BE2C (cell line): Measurements from ENCODE around the gene STXBP5.

Experiments used
- DNase-seq: peaks from one replicate; pipeline ENCODE4 v3.0.0-alpha.2; 2020
- H3K27me3 ChIP-seq: fragments of 250-450 bp; sonication (Bioruptor Pico); 2 replicates; pipeline ENCODE4 v1.5.1; 2020; ENCODE audit warnings: mild to moderate bottlenecking
- H3K36me3 ChIP-seq: fragments of 250-450 bp; sonication (Bioruptor Pico); 2 replicates; pipeline ENCODE4 v1.5.1; 2020; ENCODE audit warnings: mild to moderate bottlenecking
- H3K4me1 ChIP-seq: fragments of 250-450 bp; sonication (Bioruptor Pico); 2 replicates; pipeline ENCODE4 v1.5.1; 2020
- H3K4me3 ChIP-seq: 2 replicates; pipeline ENCODE4 v1.5.1; 2011; ENCODE audit warnings: low read depth, low read length
- H3K9me3 ChIP-seq: fragments of 250-450 bp; sonication (Bioruptor Pico); 2 replicates; pipeline ENCODE4 v1.5.1; 2020
- TF ChIP-seq, protein P1 (sequence below): IDR thresholded peaks from 2 replicates; pipeline ENCODE4 v1.5.1; 2012; ENCODE audit warnings: mild to moderate bottlenecking, low read depth, low read length

STXBP5 gene

DNA sequence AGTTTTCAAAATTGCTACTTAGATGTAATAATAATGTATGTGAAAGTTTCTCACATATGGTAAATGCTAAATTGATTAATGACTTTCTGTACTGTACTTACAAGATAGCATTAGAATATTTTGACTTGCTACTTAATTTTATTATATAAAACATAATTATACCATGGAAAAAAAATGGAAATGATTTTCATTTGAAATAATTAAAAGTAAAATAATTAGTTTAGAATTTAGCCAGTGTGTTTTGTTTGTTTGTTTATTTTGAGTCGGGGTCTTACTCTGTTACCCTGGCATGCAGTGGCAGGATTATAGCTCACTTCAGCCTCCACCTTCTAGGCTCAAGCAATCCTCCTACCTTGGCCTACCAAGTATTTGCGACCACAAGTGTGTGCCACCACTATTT is 7.1 kb downstream of the STXBP5 start:
- no peak for DNase-seq
- Histone ChIP-seq H3K4me1 (peaks cover 7% of the 10 kb centered on the region), H3K36me3 (peaks cover 35% of the 10 kb centered on the region), H3K4me3 (no peak overlapping the region), H3K9me3 (no peaks in the 10 kb centered on the region), H3K27me3 (no peaks in the 10 kb centered on the region)
- TF ChIP-seq, protein P1, sequence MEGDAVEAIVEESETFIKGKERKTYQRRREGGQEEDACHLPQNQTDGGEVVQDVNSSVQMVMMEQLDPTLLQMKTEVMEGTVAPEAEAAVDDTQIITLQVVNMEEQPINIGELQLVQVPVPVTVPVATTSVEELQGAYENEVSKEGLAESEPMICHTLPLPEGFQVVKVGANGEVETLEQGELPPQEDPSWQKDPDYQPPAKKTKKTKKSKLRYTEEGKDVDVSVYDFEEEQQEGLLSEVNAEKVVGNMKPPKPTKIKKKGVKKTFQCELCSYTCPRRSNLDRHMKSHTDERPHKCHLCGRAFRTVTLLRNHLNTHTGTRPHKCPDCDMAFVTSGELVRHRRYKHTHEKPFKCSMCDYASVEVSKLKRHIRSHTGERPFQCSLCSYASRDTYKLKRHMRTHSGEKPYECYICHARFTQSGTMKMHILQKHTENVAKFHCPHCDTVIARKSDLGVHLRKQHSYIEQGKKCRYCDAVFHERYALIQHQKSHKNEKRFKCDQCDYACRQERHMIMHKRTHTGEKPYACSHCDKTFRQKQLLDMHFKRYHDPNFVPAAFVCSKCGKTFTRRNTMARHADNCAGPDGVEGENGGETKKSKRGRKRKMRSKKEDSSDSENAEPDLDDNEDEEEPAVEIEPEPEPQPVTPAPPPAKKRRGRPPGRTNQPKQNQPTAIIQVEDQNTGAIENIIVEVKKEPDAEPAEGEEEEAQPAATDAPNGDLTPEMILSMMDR = no peak

DNA sequence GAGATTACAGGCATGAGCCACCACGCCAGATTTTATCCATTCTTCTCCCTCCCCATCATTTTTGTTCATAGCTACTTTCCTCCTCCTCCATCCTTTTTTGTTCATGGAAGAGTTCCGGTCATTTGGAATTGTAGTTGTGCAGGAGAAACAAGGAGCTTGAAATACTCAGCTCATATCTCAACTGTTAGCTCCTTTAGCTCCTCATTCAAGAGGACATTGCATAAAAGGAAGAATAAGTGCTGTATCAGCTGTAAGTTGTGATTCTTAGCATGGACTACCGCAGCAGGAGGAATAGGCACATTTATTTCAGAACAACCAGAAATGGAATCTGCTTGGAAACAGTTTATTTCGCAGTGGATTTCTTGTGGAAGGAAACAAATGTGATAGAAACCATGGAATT is 7.6 kb downstream of the STXBP5 start:
- H3K36me3 ChIP-seq = peaks cover 35% of the 10 kb centered on the region
- H3K4me3 ChIP-seq = no peak overlapping the region
- TF ChIP-seq, protein P1 = no peak
- H3K9me3 ChIP-seq = no peaks in the 10 kb centered on the region
- H3K27me3 ChIP-seq = no peaks in the 10 kb centered on the region
- no peak for DNase-seq
- peaks cover 7% of the 10 kb centered on the region for H3K4me1 ChIP-seq

DNA sequence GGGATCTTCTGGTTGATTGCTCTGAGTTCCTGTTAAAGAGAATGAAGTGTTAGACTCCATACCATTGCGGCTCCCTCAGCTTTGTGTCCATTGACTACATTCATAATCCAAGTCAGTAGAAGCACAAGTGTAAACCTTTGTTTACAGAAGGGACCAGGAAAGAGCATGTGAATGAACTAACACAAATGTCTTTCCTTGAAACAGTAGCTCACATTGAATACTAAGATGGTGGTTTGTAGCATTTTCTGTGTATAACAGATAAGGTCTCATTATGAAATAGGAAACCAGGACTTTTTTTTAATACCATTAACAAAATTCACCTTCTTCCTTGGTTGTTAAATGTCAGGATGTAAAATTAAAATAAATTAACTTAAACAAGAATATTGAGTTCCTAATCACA is 8.4 kb downstream of the STXBP5 start:
- peaks cover 37% of the 10 kb centered on the region for H3K36me3 ChIP-seq
- H3K4me1 ChIP-seq = peaks cover 7% of the 10 kb centered on the region
- no peak for DNase-seq
- no peaks in the 10 kb centered on the region for H3K27me3 ChIP-seq
- TF ChIP-seq, protein P1 = no peak
- no peak overlapping the region for H3K4me3 ChIP-seq
- H3K9me3 ChIP-seq = no peaks in the 10 kb centered on the region

DNA sequence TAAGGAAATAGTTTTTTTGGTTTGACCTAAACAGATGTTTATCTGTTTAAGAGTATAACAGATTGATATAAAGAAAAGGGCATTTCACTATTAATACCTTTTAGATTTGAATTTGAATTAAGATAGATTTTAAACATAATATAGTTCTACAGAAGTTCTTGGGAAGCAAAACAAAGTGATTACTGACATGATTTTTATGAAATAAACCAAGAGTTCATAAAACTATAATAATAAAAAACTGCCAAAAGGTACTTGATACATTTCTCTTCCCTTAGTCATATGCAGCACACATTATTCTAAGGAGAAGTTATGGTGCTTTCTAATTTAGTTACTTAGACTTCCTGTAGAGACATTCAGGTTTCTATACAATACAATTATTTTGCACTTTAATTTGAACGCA is 9.6 kb downstream of the STXBP5 start:
- no peak overlapping the region for H3K4me3 ChIP-seq
- H3K4me1 ChIP-seq = peaks cover 7% of the 10 kb centered on the region
- H3K27me3 ChIP-seq = no peaks in the 10 kb centered on the region
- H3K9me3 ChIP-seq = no peaks in the 10 kb centered on the region
- no peak for DNase-seq
- TF ChIP-seq, protein P1 = no peak
- H3K36me3 ChIP-seq = peaks cover 46% of the 10 kb centered on the region

DNA sequence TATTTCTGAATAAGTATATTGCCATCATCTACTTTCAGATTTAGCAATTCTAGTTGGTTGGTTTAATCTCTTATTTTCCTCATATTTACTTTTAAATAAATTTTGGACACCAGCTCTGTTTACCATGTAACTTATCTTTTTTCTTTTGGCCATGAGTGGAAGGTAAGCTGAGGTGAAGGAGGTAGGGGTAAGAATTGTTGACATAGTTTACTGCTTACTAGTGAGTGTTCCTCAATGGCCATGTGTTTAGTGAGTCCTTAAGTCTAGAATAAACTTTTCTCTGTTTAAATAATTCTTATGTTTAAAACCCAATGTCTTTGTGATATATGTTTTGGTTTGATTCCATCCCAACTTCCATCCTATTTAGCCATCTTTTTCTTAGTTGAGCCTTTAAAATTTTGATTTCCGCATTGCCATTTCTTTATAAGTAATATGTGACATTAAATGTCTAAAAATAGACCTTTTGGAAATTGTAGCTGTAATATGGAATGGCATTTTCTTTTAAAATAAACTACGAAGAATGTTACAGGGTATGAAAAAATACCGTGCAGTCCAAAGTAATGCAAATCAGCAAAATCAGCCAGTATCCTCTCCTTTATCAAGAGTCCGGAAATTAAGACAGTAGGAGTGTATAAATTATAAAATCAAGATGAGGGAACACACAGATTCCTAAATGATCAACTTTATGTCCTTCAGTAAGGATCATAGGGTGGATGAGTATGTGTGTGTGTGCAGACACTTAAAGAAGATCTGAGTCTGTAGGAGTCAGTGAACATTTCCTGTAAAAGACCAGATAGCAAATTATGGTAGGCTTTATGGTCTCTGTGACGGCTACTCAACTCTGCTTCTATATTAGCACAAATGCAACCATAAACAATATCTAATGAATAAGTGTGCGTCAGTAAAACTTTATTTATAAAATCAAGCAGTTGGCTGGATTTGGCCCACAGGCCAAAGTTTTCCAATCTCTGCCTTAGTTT is 10.3 kb downstream of the STXBP5 start:
- TF ChIP-seq, protein P1 = no peak
- Histone ChIP-seq H3K4me1 (peaks cover 6% of the 10 kb centered on the region), H3K27me3 (no peaks in the 10 kb centered on the region), H3K4me3 (no peak overlapping the region), H3K36me3 (peaks cover 50% of the 10 kb centered on the region), H3K9me3 (no peaks in the 10 kb centered on the region)
- DNase-seq = no peak

DNA sequence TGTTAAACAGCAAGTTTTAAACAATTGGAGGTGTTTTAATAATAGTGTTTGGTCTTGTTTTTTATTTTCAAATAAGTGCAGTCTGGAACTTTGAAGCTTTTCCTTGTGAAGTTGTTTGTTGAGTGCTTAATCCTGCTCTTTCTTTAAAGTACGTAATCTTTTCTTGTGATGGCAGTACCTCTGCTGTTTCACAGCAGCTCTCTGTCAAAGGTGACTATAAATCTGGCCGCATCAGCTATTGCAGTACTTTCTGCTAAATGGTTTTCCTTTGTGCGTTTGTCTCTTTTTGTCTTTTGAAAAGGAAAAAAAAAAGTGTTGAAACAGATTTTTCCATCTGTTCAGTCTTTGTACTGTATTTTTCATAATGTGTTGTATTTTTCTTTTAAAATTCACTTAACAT is 12.7 kb downstream of the STXBP5 start:
- Histone ChIP-seq H3K27me3 (no peaks in the 10 kb centered on the region), H3K36me3 (peaks cover 47% of the 10 kb centered on the region), H3K4me3 (no peak overlapping the region), H3K9me3 (no peaks in the 10 kb centered on the region), H3K4me1 (peaks cover under 1% of the 10 kb centered on the region; the same call in 1 of the 2 replicates)
- no peak for DNase-seq
- TF ChIP-seq, protein P1 = no peak
